Neural cell (in vitro differentiated cells): Measurements from ENCODE around the gene GNRH2. TPM values are rescaled to one million over a fixed set of nuclear protein-coding genes. Genes with fewer than 3 reads are reported as not detected.
"Not testable (repeated sequence)": the region's sequence is repeated elsewhere in the genome, so short reads cannot be mapped to it uniquely, and the experiment has no call there.

ENCODE experiments used
- H2AFZ ChIP-seq: fragments of 200-600, 300-800 bp; sonication (generic), shearing (Covaris generic); 2 replicates; pipeline ENCODE4 v1.6.0; 2014; ENCODE audit warnings: low read depth, mild to moderate bottlenecking, antibody characterized with exemption, low read length, moderate library complexity
- H3F3A ChIP-seq: fragments of 200-600 bp; shearing (Covaris generic); 2 replicates; pipeline ENCODE4 v1.6.1; 2016; ENCODE audit warnings: mild to moderate bottlenecking, moderate library complexity, mixed read lengths, antibody characterized with exemption, low read length; ENCODE audit not compliant: insufficient read depth, poor library complexity, severe bottlenecking
- H3K27ac ChIP-seq: fragments of 200-600, 300-800 bp; sonication (generic), shearing (Covaris generic); 2 replicates; pipeline ENCODE4 v1.5.1; 2014; ENCODE audit warnings: mild to moderate bottlenecking, low read length, moderate library complexity
- H3K27me3 ChIP-seq: fragments of 300-800, 200-600 bp; sonication (generic), shearing (Covaris generic); 2 replicates; pipeline ENCODE4 v1.6.0; 2014; ENCODE audit warnings: mild to moderate bottlenecking, low read depth, low read length, moderate library complexity; ENCODE audit not compliant: insufficient read depth
- H3K36me3 ChIP-seq: fragments of 300-800, 200-600 bp; sonication (generic), shearing (Covaris generic); 2 replicates; pipeline ENCODE4 v1.5.1; 2014; ENCODE audit warnings: mild to moderate bottlenecking, antibody characterized with exemption, low read length, moderate library complexity; ENCODE audit not compliant: insufficient read depth
- H3K4me2 ChIP-seq: fragments of 300-800, 200-600 bp; sonication (generic), shearing (Covaris generic); 2 replicates; pipeline ENCODE4 v1.6.0; 2014; ENCODE audit warnings: mild to moderate bottlenecking, low read length
- H3K4me3 ChIP-seq: fragments of 300-800, 200-600 bp; sonication (generic), shearing (Covaris generic); 2 replicates; pipeline ENCODE4 v1.5.1; 2014; ENCODE audit warnings: mild to moderate bottlenecking, low read length, moderate library complexity
- H3K79me2 ChIP-seq: fragments of 200-600 bp; shearing (Covaris generic); replicated peaks from 2 replicates; pipeline ENCODE4 v1.6.0; 2014; ENCODE audit warnings: mild to moderate bottlenecking, low read length, moderate library complexity; ENCODE audit not compliant: insufficient read depth
- H3K9ac ChIP-seq: fragments of 300-800, 200-600 bp; sonication (generic), shearing (Covaris generic); 2 replicates; pipeline ENCODE4 v1.6.1; 2016; ENCODE audit warnings: mild to moderate bottlenecking, low read length, mixed read lengths
- H3K9me2 ChIP-seq: fragments of 200-600 bp; shearing (Covaris generic); 2 replicates; pipeline ENCODE4 v1.6.1; 2016; ENCODE audit warnings: mild to moderate bottlenecking, low read length, mixed read lengths; ENCODE audit not compliant: insufficient read depth
- H3K9me3 ChIP-seq: fragments of 200-600, 300-800 bp; sonication (generic), shearing (Covaris generic); 2 replicates; pipeline ENCODE4 v1.6.1; 2016; ENCODE audit warnings: mild to moderate bottlenecking, mixed run types, low read length, moderate library complexity, mixed read lengths
- H4K20me1 ChIP-seq: fragments of 200-600 bp; shearing (Covaris generic); 2 replicates; pipeline ENCODE4 v1.6.1; 2016; ENCODE audit warnings: mild to moderate bottlenecking, mixed run types; ENCODE audit not compliant: insufficient read depth
- EP300 ChIP-seq: fragments of 450-650 bp; conservative IDR thresholded peaks from 2 replicates; pipeline ENCODE4 v1.6.1; 2014; ENCODE audit warnings: antibody characterized with exemption, mild to moderate bottlenecking, moderate library complexity; ENCODE audit not compliant: poor library complexity, severe bottlenecking
- EZH2 ChIP-seq: fragments of 200-600, 300-800 bp; shearing (Covaris generic), sonication (generic); IDR thresholded peaks from 2 replicates; pipeline ENCODE4 v1.6.1; 2014; ENCODE audit warnings: antibody characterized with exemption, low read length, borderline replicate concordance, mild to moderate bottlenecking; ENCODE audit not compliant: insufficient read depth, poor library complexity, severe bottlenecking
- MXI1 ChIP-seq: fragments of 450-650 bp; conservative IDR thresholded peaks from 2 replicates; pipeline ENCODE4 v1.6.1; 2014; ENCODE audit warnings: antibody characterized with exemption, mild to moderate bottlenecking; ENCODE audit not compliant: poor library complexity, severe bottlenecking
- POLR2AphosphoS5 ChIP-seq: IDR thresholded peaks from 2 replicates; pipeline ENCODE4 v1.6.1; 2012
- RAD21 ChIP-seq: fragments of 450-650 bp; conservative IDR thresholded peaks from 2 replicates; pipeline ENCODE4 v1.6.1; 2014; ENCODE audit warnings: antibody characterized with exemption, mild to moderate bottlenecking, moderate library complexity
- TAF1 ChIP-seq: IDR thresholded peaks from 2 replicates; pipeline ENCODE4 v1.6.1; 2012; ENCODE audit warnings: low read depth
- polyA plus RNA-seq: library from polyadenylated mRNA; depleted of rRNA; stranded (reverse); fragments of >200 nt; gene quantifications from 2 replicates; pipeline ENCODE4 v1.2.3, GENCODE V29; 2014
- TF ChIP-seq, protein P1 (sequence below): IDR thresholded peaks from 2 replicates; pipeline ENCODE4 v1.6.1; 2012; ENCODE audit warnings: borderline replicate concordance

The GNRH2 gene
- polyA plus RNA-seq, 1 donor from 2014 or later: 1.9 TPM

DNA sequence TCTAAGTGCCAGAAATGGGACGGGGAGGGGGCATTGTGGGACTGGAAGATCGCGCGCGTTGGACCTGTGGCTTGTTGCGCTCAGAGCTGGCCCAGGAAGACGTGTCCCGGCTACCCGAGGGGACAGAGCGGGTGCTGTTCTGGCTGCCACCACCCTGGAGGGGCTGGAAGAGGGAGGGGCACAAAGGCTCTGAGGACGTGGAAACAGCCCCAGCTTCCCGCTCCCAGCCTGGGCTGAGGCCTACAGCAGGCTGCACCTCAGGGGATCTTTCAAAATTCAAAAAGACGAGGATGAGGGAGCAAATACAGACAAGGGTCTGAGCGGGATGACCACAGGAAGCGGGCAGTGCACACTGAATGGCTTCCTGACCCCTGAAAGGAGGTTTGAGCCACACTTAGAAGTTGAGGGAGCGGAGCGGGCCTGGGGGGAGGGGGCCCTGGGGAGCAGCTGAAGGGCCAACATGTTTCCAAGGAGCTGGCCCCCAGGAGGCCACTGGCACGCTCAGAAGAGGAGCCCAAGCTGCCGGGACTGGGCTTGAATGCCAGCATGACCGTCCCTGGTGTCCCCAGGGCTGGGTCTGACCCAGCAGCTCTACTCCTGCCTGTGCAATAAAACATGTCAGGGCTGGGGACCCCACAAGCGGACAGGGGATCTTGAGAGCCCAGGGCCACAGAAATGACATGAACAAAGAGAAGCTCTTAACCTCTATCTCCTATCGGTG is 29.3 kb downstream of the GNRH2 start:
- Histone ChIP-seq H3K9me3 (no peaks in the 10 kb centered on the region), H3K9ac (no peak overlapping the region), H3K4me3 (no peak overlapping the region), H3K9me2 (no peaks in the 10 kb centered on the region), H4K20me1 (no peaks in the 10 kb centered on the region), H3K27ac (no peak overlapping the region), H3K27me3 (peaks cover 24% of the 10 kb centered on the region), H3K4me2 (no peak overlapping the region), H3K36me3 (no peaks in the 10 kb centered on the region), H2AFZ (no peak overlapping the region), H3K79me2 (no peaks in the 10 kb centered on the region), H3F3A (no peaks in the 10 kb centered on the region)
- no peak for TF ChIP-seq RAD21
- no peak for TF ChIP-seq POLR2AphosphoS5
- no peak for TF ChIP-seq MXI1
- TF ChIP-seq EP300: no peak
- TF ChIP-seq TAF1: no peak
- TF ChIP-seq, protein P1, sequence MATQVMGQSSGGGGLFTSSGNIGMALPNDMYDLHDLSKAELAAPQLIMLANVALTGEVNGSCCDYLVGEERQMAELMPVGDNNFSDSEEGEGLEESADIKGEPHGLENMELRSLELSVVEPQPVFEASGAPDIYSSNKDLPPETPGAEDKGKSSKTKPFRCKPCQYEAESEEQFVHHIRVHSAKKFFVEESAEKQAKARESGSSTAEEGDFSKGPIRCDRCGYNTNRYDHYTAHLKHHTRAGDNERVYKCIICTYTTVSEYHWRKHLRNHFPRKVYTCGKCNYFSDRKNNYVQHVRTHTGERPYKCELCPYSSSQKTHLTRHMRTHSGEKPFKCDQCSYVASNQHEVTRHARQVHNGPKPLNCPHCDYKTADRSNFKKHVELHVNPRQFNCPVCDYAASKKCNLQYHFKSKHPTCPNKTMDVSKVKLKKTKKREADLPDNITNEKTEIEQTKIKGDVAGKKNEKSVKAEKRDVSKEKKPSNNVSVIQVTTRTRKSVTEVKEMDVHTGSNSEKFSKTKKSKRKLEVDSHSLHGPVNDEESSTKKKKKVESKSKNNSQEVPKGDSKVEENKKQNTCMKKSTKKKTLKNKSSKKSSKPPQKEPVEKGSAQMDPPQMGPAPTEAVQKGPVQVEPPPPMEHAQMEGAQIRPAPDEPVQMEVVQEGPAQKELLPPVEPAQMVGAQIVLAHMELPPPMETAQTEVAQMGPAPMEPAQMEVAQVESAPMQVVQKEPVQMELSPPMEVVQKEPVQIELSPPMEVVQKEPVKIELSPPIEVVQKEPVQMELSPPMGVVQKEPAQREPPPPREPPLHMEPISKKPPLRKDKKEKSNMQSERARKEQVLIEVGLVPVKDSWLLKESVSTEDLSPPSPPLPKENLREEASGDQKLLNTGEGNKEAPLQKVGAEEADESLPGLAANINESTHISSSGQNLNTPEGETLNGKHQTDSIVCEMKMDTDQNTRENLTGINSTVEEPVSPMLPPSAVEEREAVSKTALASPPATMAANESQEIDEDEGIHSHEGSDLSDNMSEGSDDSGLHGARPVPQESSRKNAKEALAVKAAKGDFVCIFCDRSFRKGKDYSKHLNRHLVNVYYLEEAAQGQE: no peak
- TF ChIP-seq EZH2: no peak

DNA sequence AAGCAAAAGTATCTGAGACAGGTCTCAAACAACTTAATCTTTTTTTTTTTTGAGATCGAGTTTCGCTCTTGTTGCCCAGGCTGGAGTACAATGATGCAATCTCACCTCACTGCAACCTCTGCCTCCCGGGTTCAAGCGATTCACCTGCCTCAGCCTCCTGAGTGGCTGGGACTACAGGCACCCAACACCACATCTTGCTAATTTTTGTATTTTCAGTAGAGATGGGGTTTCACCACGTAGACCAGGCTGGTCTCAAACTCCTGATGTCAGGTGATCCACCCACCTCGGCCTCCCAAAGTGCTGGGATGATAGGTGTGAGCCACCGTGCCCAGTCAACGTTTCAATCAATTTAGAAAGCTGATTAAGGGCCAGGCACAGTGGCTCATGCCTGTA is 29.8 kb downstream of the GNRH2 start:
- not testable (repeated sequence) for H3K9me3 ChIP-seq, H3K9me2 ChIP-seq, H3F3A ChIP-seq, H3K4me2 ChIP-seq, H4K20me1 ChIP-seq, H2AFZ ChIP-seq, H3K79me2 ChIP-seq, H3K9ac ChIP-seq, H3K36me3 ChIP-seq, H3K27ac ChIP-seq, H3K4me3 ChIP-seq
- H3K27me3 ChIP-seq: peaks cover 24% of the 10 kb centered on the region

DNA sequence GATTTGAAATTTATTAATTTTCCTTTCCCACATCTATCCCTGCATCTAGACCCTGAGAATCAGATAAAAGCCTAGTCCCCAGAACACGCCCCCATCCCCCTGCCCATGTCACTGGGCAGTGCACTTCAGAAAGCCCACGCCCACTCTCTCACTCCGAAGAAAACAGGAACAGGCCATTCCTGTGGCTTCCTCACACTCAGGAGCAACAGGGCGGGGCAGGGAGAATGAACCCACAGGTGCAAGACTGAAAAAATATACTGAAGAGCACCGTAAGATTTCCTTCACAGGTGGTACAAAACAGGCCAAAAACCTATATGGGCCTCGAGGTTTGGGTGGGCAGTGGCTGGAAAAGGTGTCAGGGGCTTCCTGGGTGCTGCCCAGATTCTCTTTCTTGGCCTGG is 31.4 kb downstream of the GNRH2 start:
- no peaks in the 10 kb centered on the region for H3K79me2 ChIP-seq
- no peaks in the 10 kb centered on the region for H3K9me2 ChIP-seq
- no peak overlapping the region for H2AFZ ChIP-seq
- no peak overlapping the region for H3K4me3 ChIP-seq
- H3K9ac ChIP-seq: no peak overlapping the region
- no peaks in the 10 kb centered on the region for H4K20me1 ChIP-seq
- no peak for TF ChIP-seq POLR2AphosphoS5
- H3K9me3 ChIP-seq: no peaks in the 10 kb centered on the region
- H3K36me3 ChIP-seq: no peaks in the 10 kb centered on the region
- no peak overlapping the region for H3K4me2 ChIP-seq
- H3K27me3 ChIP-seq: peaks cover 24% of the 10 kb centered on the region
- H3F3A ChIP-seq: no peaks in the 10 kb centered on the region
- H3K27ac ChIP-seq: no peak overlapping the region

DNA sequence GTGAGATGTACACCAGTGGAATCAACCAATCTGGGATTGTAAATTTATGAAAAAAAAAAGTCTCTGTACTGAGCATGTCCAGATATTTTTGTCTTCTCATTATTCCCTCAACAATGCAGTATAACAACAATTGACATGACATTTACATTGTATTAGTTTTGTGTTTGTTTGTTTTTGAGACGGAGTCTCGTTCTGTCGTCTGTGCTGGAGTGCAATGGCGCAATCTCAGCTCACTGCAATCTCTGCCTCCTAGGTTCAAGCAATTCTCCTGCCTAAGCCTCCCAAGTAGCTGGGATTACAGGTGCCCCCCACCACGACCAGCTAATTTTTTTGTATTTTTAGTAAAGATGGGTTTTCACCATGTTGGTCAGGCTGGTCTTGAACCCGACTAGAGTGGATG is 31.9 kb downstream of the GNRH2 start:
- H3F3A ChIP-seq, H2AFZ ChIP-seq, H3K36me3 ChIP-seq, H3K4me3 ChIP-seq, H4K20me1 ChIP-seq, H3K4me2 ChIP-seq, H3K9me3 ChIP-seq, H3K9me2 ChIP-seq, H3K79me2 ChIP-seq, H3K9ac ChIP-seq, H3K27ac ChIP-seq: not testable (repeated sequence)
- H3K27me3 ChIP-seq: peaks cover 24% of the 10 kb centered on the region
